GM21390 (cell line): ENCODE results near the gene LRRC4C.
"Not testable (repeated sequence)": the region's sequence is repeated elsewhere in the genome, so short reads cannot be mapped to it uniquely, and the experiment has no call there.

Experiments used
- ATAC-seq: cut with Tn5 transposase; IDR thresholded peaks from one replicate; pipeline ENCODE4 v1.9.1; 2021; ENCODE audit not compliant: unreplicated experiment

LRRC4C gene

DNA sequence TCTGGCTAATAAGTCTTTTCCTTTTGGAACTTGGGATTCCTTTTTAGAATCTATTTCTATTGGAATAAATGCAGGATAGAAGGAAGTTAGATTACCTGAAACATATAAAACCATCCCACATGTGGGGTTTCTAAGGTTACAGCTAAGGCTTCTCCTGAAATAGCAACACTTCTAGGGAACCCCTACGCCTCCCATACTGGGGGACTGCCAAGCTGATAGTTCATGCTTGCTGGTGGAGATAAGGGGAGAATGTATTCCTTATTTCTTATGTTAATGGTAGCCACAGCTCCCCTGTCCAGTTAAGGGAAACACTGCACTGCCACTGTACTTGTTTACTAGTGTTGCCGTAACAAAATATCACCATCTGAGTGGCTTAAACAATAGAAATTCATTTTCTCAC is 1189.6 kb downstream of the LRRC4C start:
- ATAC-seq: no peak

DNA sequence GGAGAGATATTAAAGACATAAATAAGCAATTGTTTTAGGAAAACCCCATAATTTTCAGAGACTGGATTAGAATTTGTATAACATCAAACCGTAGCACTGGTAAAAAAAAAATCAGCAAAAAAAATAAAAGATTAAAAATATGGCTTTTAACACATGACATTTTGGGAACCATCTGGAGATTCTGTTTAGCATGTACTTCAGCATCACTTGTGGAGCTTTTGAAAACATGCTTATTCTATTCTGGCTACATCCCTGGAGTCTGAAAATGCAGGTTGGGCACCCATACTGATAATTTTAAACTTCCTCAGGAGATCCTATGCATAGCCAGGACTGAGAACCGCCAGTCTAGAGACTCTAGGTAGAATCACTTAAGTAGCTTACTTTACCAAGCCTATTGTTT is 1190.9 kb downstream of the LRRC4C start:
- ATAC-seq: no peak

DNA sequence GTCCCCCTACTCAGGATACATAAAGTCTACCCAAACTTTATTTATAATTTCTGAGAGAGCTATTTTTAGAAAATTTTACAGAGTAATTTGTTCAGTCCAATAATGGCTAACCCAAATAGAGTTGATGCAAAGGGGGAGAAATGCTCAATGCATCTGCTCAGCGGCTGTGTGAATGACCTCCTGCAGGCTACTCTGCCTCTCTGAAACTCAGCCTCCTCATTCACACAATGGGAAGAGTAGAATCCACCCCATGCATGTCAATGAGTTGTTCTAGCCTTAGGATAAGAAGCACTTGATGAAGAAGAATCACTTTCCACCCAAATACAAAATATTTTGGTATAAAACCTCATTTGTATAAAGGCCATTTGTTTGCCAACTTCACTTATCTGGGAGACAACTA is 1204.0 kb downstream of the LRRC4C start:
- no peak for ATAC-seq

DNA sequence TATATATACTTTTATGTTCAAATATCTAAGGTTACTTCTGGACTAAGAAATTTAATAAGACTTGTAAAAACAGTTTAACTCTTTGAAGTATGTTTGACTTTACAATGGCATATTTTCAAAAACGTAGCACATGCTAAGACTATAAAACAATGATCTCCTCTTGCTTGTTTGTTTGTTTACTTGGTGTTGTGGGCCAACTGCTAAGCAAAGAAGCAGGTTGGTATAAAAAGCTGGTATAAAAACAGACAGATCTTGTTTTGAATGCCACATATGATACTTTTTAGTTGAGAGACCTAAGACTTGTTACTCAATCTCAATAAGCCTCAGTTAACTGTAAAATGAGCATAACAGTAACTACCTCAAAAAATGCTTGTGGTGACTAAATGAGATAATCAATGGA is 1206.3 kb downstream of the LRRC4C start:
- no peak for ATAC-seq

DNA sequence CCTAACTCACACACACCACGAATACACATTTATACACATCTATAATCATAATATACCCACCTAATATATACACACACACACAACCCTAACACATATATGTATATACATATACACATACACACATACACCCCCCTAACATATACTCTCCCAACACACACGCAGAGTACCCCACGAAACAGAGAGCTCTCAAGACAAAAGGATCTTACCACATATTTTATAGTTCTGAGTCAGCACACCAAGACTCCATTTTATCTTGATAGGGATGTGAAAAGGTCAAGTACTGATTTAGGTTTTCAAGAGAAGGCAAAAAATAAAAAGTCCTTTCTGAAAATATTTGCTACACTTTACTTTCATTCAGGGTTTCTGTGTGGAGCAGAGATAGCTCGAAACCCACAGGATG is 1207.2 kb downstream of the LRRC4C start:
- no peak for ATAC-seq

DNA sequence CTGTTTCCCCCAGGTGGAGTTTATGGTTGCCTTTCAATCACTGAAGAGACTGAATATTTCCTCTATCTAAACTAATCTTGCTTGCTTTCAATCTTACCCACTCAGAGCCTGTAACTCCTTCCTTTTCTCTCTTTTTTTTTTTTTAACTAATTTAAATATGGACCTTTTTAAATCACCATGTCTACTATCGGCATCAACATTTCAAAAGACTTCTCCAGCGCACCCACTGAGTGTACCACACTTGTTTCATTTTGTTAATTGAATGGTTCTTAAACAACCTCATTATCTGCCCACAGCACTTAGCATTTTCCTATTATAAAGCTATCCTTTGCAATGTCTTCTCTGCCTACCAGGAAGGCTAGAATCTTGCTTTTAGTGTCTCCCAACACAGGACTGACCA is 1212.5 kb downstream of the LRRC4C start:
- no peak for ATAC-seq

DNA sequence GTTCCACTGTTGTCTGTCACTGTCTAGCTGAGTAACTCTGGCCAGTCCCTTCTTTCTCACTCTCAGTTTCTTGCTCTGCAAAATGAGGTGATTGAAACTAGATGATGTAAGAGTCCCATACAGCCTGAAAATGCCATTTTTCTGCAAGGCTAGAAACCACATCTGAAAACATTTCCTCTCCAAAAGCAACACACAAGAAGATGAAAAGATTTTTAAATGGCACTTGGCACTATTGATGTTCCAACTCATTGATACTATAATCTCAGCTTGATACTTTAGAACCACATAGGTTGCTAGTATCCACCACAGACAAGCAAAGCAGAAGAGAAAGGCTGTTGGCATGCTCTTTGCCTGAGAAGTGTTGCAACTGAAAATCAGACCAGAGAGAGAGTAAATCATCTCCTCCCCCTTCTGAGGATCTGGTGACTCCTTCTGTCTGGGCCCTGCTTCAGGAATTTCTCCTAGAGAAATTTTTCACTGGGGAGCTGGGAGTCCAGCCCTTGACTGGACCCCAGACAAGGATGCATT is 1217.9 kb downstream of the LRRC4C start:
- ATAC-seq: peak; percentile 98

DNA sequence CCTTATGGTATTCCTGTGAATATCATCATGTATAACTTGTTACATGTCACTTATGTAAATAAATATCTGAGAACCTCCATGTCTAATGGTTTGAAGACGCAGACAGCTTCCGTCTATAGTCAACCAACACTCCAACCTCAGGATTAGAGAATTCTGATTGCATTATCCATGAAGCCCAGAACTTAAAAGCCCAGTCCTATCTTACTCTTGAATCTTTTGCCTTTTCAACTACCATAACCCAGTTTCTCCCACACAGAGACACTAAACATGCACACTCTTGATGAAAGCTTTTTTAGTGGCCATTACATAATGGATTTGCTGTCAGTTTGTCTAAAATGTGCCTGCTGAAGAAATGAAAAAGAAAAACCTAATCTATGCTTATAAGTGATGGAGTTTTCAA is 1219.2 kb downstream of the LRRC4C start:
- no peak for ATAC-seq

DNA sequence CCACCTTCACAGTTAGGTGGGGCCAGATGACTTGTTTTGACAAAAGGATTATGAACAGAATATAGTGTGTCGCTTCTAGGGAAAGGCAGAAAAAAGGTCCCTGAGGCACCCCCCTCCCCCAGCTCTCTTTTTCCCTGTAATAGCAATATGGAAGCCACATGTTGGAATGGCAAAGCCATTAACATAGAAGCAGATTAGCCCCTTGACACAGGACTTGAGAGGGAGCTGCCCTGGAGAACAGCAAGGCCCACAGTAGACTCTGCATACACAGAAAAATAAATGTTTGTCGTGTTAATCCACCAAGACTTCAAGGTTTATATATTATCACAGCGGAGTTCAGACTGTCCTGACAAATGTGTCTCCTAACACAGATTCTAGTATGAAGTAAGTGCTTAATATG is 1222.9 kb downstream of the LRRC4C start:
- ATAC-seq: no peak

DNA sequence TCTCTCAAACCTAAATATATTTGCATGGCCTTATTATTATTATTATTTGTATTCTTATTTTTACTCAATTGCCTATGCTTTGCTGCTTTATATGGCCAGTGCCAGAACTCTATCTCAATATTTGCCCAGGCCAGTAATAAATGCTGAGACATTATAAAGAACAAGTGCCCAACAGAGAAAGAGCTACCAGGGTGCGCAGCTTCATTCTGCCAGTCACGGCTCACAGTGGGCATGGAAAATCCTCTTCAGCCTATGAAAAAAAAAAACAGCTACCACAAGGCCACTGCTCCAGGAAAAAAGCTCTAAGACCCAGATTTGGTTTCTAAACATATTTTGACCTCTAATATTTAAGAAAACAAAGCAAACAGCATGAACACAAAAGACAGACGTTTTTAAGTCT is 1223.6 kb downstream of the LRRC4C start:
- ATAC-seq: no peak

DNA sequence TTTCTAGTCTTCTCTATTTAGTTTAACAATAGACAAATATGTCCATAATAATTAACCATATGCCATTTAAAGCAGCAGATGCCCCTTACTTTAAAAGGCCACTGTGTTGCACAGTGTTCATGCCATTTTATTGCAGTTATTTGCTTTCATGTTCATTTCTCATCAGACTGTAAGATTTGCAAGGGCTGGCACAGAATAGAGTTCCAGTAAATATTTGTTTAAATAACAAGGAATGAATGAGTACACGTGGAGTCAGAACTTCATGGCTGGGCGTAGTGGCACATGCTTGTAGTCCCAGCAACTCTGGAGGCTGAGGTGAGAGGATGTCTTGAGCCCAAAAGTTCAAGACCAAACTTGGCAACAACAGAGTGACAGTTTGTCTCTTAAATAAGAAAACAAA is 1228.6 kb downstream of the LRRC4C start:
- no peak for ATAC-seq

DNA sequence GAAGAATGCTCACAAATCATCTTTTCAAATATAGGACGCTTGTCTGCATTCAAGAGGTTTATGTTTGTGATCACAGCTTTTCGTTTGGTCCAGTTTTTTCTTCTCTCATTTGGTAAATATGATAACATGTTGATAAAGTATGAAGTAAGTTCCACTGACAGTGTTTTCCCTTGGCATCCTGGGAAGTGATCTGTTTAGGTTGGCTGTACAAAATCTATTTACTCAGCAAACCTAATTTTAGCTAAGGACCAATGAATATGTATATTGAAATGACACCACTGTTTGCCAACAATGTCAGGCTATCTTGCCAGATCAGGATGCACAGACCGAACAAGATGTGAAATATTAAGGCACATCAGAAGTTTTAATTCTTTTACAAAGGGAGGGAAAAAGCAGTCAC is 1230.8 kb downstream of the LRRC4C start:
- no peak for ATAC-seq

DNA sequence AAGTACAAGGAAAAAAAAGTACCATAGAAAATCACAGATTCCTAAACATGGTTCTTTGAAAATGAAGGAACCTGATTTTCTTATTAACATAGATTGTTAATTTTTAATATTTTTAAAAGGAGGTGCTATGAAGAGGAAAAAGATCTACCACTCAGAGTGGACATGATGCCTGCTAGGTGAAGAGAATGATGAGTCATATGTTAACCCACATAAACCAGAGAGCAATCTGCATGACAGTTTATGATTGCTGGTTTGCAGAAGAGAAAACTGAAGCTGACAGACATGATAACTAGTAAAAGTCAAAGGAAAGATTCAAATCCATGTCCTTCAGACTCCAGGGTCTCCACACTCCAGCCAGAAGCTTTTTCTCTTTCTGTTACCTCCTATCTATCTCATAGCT is 1231.7 kb downstream of the LRRC4C start:
- ATAC-seq: peak; percentile 94

DNA sequence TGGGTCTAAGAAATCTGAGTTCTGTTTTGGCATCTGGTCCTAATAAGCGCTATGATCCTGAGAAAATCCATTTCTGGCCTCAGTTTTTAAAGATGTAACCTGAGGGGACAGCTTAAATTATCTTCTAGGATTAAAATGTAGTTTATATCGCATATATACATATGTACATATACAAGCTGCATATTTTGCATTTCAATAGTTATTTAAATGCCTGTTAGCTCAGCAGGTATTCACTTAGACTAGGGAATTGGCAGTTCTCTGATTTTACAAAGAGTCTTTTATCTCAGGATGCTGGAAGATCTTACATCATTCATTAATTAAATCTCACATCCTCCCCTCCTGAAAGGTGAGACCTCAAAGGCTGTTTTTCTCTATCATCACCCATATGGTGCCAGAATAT is 1232.8 kb downstream of the LRRC4C start:
- ATAC-seq: no peak

DNA sequence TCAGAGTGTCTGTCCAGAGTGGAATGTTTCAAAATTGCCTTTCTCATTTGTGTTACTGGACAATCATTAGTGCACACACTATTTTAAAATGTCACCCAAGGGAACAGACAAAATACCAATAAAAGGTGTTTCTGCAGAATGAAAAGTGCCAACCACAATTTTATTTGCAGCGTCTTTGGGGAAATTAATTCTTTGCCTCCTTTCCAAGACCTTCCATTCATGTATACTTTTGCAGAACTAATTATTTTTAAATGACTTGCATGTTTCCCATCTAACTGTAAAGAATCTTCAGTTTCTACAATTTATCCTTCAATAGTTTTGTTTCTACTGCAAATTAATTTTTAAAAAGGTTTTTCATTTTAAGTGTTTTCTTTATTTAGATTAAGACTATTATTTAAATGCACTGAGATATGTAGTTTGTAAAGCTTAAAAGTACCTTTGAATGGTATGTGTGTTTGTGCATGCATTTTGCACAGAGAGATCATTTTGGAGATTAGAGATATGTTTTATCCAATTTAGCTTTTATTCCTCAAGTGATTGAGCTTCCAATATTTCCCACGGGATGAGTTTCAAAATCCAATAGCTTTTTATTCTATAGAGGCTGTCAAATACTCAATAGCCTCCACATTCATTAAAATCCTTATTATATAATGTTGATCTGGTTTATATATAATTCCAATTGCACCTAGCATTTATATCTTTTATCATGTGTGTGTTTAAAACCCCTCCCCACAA is 1235.7 kb downstream of the LRRC4C start:
- ATAC-seq: no peak

DNA sequence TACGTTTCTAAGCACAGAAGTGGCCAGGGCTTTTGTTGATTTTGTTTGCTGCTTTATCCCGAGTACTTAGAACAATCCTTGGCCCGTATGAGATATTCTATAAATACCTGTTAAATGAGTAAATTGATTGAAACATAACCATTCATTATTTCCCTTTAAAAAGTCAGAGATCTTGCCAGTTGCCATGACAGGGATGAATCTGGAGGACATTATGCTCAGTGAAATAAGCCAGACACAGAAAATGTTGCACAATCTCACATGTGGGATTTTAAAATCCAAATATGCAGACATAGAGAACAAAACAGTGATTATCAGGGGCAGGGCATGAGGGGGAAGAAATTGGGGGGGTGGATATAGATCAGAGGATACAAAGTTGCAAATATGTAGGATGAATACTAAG is 1240.1 kb downstream of the LRRC4C start:
- no peak for ATAC-seq

DNA sequence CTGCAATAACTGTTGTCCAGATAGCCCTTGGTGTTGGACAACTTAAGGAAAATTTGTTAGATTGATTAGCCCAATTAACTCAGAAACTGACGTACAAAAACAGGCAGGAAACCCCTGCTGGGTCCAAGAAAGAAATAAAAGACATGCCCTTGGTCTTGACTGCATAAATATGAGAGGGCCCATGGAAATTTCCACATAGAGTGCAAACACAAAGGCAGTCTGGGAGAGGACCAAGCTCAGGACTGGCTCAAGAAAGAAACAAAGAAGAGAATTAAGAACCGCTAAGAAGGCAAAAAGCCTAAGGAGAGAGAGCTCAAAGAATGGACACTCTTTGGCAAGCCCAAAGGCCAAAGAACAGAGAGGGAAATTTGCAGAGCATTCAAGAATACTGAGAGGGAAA is 1243.9 kb downstream of the LRRC4C start:
- no peak for ATAC-seq

DNA sequence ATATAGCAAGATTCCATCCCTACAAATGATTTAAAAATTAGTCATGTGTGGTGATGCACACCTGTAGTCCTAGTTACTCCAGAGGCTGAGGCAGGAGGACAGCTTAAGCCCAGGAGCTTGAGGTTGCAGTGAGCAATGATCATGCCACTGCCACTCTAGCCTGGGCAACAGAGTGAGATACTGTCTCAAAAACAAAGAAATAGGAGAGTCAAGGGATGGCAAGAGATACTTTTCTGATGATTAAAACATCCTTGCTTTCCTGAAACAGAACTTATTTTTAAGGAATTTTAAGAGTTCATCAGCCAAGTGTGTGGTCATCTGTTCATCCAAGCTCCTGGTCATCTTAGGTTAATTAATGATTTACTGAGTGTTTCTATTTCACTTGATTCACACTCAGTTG is 1252.0 kb downstream of the LRRC4C start:
- no peak for ATAC-seq

DNA sequence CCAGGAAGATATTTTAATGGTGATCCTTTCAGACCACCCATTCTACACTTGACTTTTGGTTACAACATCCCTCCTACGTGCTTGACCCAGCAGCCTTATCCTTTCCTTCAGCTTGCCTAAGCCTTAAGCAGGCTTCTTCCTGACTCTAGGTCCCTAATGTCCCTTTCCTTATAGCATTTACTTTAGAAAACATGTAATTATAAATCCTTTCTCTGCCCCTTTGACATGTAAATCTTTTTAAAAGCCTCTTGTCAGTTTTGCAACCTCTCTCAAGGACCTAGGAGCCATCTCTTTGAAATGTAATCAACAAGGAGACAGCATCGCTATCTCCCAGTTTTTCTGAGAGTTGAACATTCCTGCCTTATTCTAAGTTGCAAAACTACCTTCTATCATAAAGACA is 1255.2 kb downstream of the LRRC4C start:
- no peak for ATAC-seq

DNA sequence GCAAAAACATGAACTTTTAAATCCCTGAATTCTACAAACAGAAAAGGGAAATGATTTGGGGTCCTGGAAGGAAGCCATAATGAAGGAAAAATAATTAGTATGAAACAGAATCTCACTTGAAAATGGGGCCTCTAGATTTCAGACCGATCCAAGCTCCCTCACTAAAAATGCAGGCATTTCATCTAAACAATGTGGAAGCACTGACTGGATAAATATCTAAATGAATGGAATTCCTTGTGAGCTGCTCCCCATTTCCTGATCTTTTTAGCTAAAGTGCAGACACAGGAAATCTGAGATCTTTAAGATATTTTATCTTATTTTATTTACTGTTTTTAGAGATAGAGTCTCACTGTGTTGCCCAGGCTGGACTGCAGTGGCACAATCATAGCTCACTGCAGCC is 1255.8 kb downstream of the LRRC4C start:
- no peak for ATAC-seq

DNA sequence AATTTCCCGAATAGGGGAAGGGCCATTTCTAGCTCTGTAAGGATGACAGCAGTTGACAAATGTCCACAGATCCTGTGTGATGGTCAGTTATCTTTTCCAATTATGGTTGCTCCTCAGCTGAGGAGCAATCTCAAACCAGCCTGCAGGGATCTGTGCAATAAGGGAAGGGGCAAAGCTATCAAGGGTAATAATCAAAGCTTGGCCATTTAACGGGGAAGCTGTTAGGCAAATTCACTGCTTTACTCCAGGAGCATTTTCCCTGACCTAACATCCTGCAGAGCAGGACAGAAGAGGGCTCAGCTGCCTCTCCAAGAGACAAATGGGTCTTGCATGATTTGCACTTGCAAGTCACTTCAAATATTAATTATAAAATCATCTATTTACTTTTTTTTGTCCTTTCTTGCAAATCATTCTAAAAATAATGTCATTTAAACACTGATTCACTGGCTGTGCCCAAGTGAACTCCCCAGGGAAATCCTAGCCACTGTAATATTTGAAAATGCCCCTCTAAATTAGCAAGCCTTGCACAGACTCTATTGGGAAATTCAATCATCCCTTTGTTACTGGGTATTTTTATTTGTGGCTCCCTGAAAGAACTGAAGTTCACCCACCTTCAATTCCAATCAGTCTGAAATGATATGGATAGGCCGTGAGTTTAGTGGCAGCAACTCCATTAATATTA is 1256.7 kb downstream of the LRRC4C start:
- no peak for ATAC-seq

DNA sequence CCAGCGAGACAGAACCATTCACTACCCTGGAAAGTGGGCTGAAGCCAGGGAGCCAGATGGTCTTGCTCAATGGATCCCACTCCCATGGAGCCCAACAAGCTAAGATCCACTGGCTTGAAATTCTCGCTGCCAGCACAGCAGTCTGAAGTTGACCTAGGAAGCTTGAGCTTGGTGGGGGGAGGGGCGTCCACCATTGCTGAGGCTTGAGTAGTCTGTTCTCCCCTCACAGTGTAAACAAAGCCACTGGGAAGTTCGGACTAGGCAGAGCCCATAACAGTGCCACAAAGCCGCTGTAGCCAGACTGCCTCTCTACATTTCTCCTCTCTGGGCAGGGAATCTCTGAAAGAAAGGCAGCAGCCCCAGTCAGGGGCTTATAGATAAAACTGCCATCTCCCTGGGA is 1266.9 kb downstream of the LRRC4C start:
- not testable (repeated sequence) for ATAC-seq

DNA sequence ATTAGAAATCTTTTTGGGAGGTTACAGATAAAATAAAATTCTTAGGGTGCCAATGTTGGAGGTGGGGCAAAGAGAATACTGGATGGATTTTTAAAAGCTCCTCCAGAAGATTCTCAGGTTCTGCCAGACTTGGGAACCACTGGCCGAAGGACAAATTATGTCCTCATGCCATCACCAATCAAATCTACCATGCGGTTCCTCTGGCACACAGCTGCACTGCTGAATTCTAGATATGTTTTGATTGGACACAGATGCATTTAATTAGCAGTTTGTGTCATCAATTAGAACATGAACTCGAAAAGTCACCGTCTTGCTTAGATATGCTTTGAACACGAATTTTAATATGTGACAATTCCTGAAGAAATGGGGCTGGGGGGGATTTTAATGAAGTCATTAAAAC is 1269.2 kb downstream of the LRRC4C start:
- ATAC-seq: no peak
